Fibroblast of villous mesenchyme (primary cell): ENCODE measurements around the gene HSFY1. TPM values are rescaled to one million over a fixed set of nuclear protein-coding genes. Genes with fewer than 3 reads are reported as not detected.
"Not testable (repeated sequence)": the region's sequence is repeated elsewhere in the genome, so short reads cannot be mapped to it uniquely, and the experiment has no call there.

Source experiments
- DNase-seq: peaks from one replicate; pipeline ENCODE4 v3.0.0-alpha.2; 2010; ENCODE audit warnings: low read depth
- H3K4me3 ChIP-seq: 2 replicates; pipeline ENCODE4 v1.5.1; 2011; ENCODE audit warnings: low read depth, mild to moderate bottlenecking, low read length
- small RNA-seq: library from RNA; depleted of rRNA; stranded (forward); fragments of <200 nt; gene quantifications from one replicate; pipeline ENCODE3, GENCODE V24; 2012
- total RNA-seq: library from RNA; depleted of rRNA; stranded (reverse); fragments of >200 nt; gene quantifications from 2 replicates; pipeline ENCODE4 v1.2.3, GENCODE V29; 2012

The HSFY1 gene
- not detected in 2 replicates for total RNA-seq

GRCh38 chrY:18546420-18546819 lies at the start of gene HSFY1:
Gene HSFY1 (plus strand): TSS chrY:18546720. CDS start chrY:18546788, 68 bp downstream.
- DNase-seq, H3K4me3 ChIP-seq: not testable (repeated sequence)

GRCh38 chrY:18504266-18504665 lies 42.3 kb upstream of the HSFY1 start:
- not testable (repeated sequence) for DNase-seq, H3K4me3 ChIP-seq

- H3K4me3 ChIP-seq, DNase-seq: not testable (repeated sequence)
Observed at GRCh38 chrY:18530995-18531655, 15.4 kb upstream of the HSFY1 start.

- H3K4me3 ChIP-seq, DNase-seq: not testable (repeated sequence)
Observed at GRCh38 chrY:18538952-18539351, 7.6 kb upstream of the HSFY1 start.

GRCh38 chrY:18553132-18553531 lies 6.6 kb downstream of the HSFY1 start:
- not testable (repeated sequence) for H3K4me3 ChIP-seq, DNase-seq

GRCh38 chrY:18565915-18566314 lies 19.4 kb downstream of the HSFY1 start:
- not testable (repeated sequence) for DNase-seq

More at GRCh38 chrY:18565915-18566314, 19.4 kb downstream of the HSFY1 start:
- not testable (repeated sequence) for H3K4me3 ChIP-seq

Small RNA genes within 50 kb of the gene (small RNA-seq; reads per million reads assigned to genes)
- gene GPM6BP1 = not detected
- not detected for gene PRYP5

Other genes with a start within 250 kb of the HSFY1 start
- not detected in 2 replicates for gene HSFY2, start 227.0 kb downstream of the HSFY1 start, total RNA-seq